GM21737 (cell line): ENCODE results near the gene NOS2.
"Not testable (repeated sequence)": the region's sequence is repeated elsewhere in the genome, so short reads cannot be mapped to it uniquely, and the experiment has no call there.

ENCODE experiments used
- ATAC-seq: cut with Tn5 transposase; IDR thresholded peaks from one replicate; pipeline ENCODE4 v1.9.1; 2021; ENCODE audit warnings: mild to moderate bottlenecking, moderate library complexity; ENCODE audit not compliant: unreplicated experiment

Gene NOS2

GRCh38 chr17:27793168-27793905 is 7.0 kb downstream of the NOS2 start:
- no peak for ATAC-seq

- no peak for ATAC-seq
Observed at GRCh38 chr17:27792095-27792494, 8.2 kb downstream of the NOS2 start.

- ATAC-seq, result no peak
Observed at GRCh38 chr17:27788919-27789318, 11.4 kb downstream of the NOS2 start.

- no peak for ATAC-seq
Observed at GRCh38 chr17:27783440-27784350, 16.6 kb downstream of the NOS2 start.

- ATAC-seq, result no peak
Observed at GRCh38 chr17:27782791-27783206, 17.5 kb downstream of the NOS2 start.

- ATAC-seq, result no peak
Observed at GRCh38 chr17:27780828-27781404, 19.4 kb downstream of the NOS2 start.

GRCh38 chr17:27780092-27780827 is 20.1 kb downstream of the NOS2 start:
- ATAC-seq, result no peak

- ATAC-seq, result no peak
Observed at GRCh38 chr17:27778183-27778582, 22.1 kb downstream of the NOS2 start.

GRCh38 chr17:27776882-27777624 is 23.3 kb downstream of the NOS2 start:
- ATAC-seq, result no peak

GRCh38 chr17:27771586-27771985 is 28.7 kb downstream of the NOS2 start:
- ATAC-seq, result no peak

- ATAC-seq, result no peak
Observed at GRCh38 chr17:27770877-27771276, 29.5 kb downstream of the NOS2 start.

- no peak for ATAC-seq
Observed at GRCh38 chr17:27768858-27769410, 31.4 kb downstream of the NOS2 start.

- no peak for ATAC-seq
Observed at GRCh38 chr17:27766438-27766837, 33.9 kb downstream of the NOS2 start.

- no peak for ATAC-seq
Observed at GRCh38 chr17:27765353-27765752, 35.0 kb downstream of the NOS2 start.

- no peak for ATAC-seq
Observed at GRCh38 chr17:27764589-27764988, 35.7 kb downstream of the NOS2 start.

GRCh38 chr17:27762527-27763305 is 37.6 kb downstream of the NOS2 start:
- ATAC-seq, result no peak

- not testable (repeated sequence) for ATAC-seq
Observed at GRCh38 chr17:27760931-27761330, 39.4 kb downstream of the NOS2 start.

- ATAC-seq, result no peak
Observed at GRCh38 chr17:27760069-27760885, 40.1 kb downstream of the NOS2 start.
